Measurements from ENCODE around the gene SLC30A1. TPM values are rescaled to one million over a fixed set of nuclear protein-coding genes. Genes with fewer than 3 reads are reported as not detected.

The SLC30A1 gene
- polyA plus RNA-seq, 1 of the 3 experiments (the other 2 are of a cell fraction): 6.9 TPM

DNA sequence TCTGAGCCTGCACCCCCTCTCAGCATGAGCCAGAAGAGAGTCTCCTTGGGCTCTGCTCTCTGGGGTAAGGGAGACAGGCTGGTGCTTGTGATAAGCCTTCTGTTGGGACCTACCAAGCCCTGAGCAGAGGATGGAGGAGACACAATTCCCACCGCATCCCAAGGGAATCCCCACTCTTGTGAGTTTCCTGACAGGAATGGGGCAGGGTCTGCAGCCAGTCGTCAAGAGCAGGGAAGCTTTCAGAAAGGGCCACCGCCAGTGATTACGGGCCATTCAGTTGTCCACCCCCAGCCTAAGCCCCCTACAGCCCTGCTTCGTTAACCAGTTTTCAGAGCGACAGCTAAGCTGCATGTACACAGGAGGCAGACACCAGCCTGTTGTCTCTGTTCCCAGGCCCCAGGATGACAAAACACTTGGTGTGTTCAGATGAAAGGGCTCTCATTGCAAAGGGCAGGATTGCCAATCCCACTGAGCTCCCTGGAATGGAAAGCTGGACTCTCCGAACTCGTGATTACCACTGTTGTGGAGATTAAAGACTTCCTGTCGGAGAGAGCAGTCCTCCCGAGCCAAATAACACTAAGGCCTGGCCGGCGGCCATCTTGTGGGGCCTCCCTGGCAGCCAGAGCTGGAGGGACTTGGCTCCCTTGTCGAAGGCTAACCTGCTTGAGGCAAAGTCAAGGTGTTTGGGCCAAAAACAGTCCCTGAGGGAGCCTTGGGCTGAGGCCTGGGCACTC lies 37.4 kb upstream of the SLC30A1 start:
- Histone ChIP-seq H4K20me1 (ENCODE audit: insufficient read depth) (no peaks in the 10 kb centered on the region), H3K9me2 (no peaks in the 10 kb centered on the region), H3K9me3 (no peaks in the 10 kb centered on the region), H2AFZ (ENCODE audit: low read depth) (no peak overlapping the region), H3F3A (replicated peaks; ENCODE audit: insufficient read depth) (peaks cover 16% of the 10 kb centered on the region), H3K27me3 (ENCODE audit: insufficient read depth) (no peaks in the 10 kb centered on the region), H3K79me2 (ENCODE audit: insufficient read depth) (no peaks in the 10 kb centered on the region), H3K27ac (ENCODE audit: low read depth in 2 of 2, low read length in 1 of 2) (no peak overlapping the region), H3K4me2 (no peak overlapping the region), H3K4me1 (ENCODE audit: control insufficient read depth in 1 of 2, insufficient read depth in 2 of 2, low read depth in 1 of 2, low read length in 1 of 2) (peaks cover 0 to 14% of the 10 kb centered on the region in 2 experiments; a peak in 1 of 4 replicates), H3K9ac (no peak overlapping the region), H3K4me3 (ENCODE audit: low read depth in 2 of 2, low read length in 1 of 2) (no peak overlapping the region), H3K36me3 (replicated peaks in 1 of 2; ENCODE audit: control insufficient read depth in 1 of 2, insufficient read depth in 2 of 2, low read length in 1 of 2) (no peaks in the 10 kb centered on the region)
- DNase-seq: no peak
- 88% methylated on average over 13 of the region's 13 CpGs for WGBS (ENCODE audit: low lambda C conversion rate)
- CTCF ChIA-PET: interaction anchor here (0.6 to 1.2 kb wide), 4 partner anchors 33 to 1792 kb away, joined by 3 read pairs; no protein-coding TSS in a partner anchor
- POLR2A ChIA-PET: no interaction called here
- TF ChIP-seq, protein P1, sequence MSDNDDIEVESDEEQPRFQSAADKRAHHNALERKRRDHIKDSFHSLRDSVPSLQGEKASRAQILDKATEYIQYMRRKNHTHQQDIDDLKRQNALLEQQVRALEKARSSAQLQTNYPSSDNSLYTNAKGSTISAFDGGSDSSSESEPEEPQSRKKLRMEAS (IDR thresholded peaks at IDR 0.05; ENCODE audit: low read depth): no peak
- no peak for TF ChIP-seq JUND (IDR thresholded peaks at IDR 0.05)
- TF ChIP-seq, protein P2, sequence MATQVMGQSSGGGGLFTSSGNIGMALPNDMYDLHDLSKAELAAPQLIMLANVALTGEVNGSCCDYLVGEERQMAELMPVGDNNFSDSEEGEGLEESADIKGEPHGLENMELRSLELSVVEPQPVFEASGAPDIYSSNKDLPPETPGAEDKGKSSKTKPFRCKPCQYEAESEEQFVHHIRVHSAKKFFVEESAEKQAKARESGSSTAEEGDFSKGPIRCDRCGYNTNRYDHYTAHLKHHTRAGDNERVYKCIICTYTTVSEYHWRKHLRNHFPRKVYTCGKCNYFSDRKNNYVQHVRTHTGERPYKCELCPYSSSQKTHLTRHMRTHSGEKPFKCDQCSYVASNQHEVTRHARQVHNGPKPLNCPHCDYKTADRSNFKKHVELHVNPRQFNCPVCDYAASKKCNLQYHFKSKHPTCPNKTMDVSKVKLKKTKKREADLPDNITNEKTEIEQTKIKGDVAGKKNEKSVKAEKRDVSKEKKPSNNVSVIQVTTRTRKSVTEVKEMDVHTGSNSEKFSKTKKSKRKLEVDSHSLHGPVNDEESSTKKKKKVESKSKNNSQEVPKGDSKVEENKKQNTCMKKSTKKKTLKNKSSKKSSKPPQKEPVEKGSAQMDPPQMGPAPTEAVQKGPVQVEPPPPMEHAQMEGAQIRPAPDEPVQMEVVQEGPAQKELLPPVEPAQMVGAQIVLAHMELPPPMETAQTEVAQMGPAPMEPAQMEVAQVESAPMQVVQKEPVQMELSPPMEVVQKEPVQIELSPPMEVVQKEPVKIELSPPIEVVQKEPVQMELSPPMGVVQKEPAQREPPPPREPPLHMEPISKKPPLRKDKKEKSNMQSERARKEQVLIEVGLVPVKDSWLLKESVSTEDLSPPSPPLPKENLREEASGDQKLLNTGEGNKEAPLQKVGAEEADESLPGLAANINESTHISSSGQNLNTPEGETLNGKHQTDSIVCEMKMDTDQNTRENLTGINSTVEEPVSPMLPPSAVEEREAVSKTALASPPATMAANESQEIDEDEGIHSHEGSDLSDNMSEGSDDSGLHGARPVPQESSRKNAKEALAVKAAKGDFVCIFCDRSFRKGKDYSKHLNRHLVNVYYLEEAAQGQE (IDR thresholded peaks at IDR 0.05; ENCODE audit: low read depth, low read length): no peak
- no peak for TF ChIP-seq FOSL2 (IDR thresholded peaks at IDR 0.05; ENCODE audit: borderline replicate concordance, low read depth)
- no peak for TF ChIP-seq MXI1 (IDR thresholded peaks at IDR 0.05; ENCODE audit: low read depth, low read length)
- TF ChIP-seq, protein P3, sequence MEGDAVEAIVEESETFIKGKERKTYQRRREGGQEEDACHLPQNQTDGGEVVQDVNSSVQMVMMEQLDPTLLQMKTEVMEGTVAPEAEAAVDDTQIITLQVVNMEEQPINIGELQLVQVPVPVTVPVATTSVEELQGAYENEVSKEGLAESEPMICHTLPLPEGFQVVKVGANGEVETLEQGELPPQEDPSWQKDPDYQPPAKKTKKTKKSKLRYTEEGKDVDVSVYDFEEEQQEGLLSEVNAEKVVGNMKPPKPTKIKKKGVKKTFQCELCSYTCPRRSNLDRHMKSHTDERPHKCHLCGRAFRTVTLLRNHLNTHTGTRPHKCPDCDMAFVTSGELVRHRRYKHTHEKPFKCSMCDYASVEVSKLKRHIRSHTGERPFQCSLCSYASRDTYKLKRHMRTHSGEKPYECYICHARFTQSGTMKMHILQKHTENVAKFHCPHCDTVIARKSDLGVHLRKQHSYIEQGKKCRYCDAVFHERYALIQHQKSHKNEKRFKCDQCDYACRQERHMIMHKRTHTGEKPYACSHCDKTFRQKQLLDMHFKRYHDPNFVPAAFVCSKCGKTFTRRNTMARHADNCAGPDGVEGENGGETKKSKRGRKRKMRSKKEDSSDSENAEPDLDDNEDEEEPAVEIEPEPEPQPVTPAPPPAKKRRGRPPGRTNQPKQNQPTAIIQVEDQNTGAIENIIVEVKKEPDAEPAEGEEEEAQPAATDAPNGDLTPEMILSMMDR (IDR thresholded peaks at IDR 0.05): no peak
- TF ChIP-seq RAD21 (IDR thresholded peaks at IDR 0.05; ENCODE audit: low read length): no peak
- TF ChIP-seq EZH2phosphoT487 (IDR thresholded peaks at IDR 0.05; ENCODE audit: borderline replicate concordance, low read depth): no peak
- TF ChIP-seq, protein P4, sequence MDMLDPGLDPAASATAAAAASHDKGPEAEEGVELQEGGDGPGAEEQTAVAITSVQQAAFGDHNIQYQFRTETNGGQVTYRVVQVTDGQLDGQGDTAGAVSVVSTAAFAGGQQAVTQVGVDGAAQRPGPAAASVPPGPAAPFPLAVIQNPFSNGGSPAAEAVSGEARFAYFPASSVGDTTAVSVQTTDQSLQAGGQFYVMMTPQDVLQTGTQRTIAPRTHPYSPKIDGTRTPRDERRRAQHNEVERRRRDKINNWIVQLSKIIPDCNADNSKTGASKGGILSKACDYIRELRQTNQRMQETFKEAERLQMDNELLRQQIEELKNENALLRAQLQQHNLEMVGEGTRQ (IDR thresholded peaks at IDR 0.05; ENCODE audit: borderline replicate concordance, low read depth, low read length): no peak
- TF ChIP-seq RFX5 (IDR thresholded peaks at IDR 0.05; ENCODE audit: low read length): no peak
- TF ChIP-seq, protein P5, sequence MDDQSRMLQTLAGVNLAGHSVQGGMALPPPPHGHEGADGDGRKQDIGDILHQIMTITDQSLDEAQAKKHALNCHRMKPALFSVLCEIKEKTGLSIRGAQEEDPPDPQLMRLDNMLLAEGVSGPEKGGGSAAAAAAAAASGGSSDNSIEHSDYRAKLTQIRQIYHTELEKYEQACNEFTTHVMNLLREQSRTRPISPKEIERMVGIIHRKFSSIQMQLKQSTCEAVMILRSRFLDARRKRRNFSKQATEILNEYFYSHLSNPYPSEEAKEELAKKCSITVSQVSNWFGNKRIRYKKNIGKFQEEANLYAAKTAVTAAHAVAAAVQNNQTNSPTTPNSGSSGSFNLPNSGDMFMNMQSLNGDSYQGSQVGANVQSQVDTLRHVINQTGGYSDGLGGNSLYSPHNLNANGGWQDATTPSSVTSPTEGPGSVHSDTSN (IDR thresholded peaks at IDR 0.05): no peak
- TF ChIP-seq EP300 (IDR thresholded peaks at IDR 0.05; ENCODE audit: borderline replicate concordance in 1 of 2, low read depth in 1 of 2, low read length in 1 of 2): no peak
- no peak for TF ChIP-seq RXRA (IDR thresholded peaks at IDR 0.05; ENCODE audit: borderline replicate concordance, low read depth)
- no peak for TF ChIP-seq TCF12 (IDR thresholded peaks at IDR 0.05)
- no peak for TF ChIP-seq RCOR1 (IDR thresholded peaks at IDR 0.05; ENCODE audit: low read length)
- no peak for TF ChIP-seq POLR2AphosphoS5 (IDR thresholded peaks at IDR 0.05; ENCODE audit: low read depth, low read length)

Data from SK-N-SH (cell line).